HEK293 (cell line): ENCODE measurements around the gene SLAMF1.

Experiments
- CTCF ChIA-PET: fragments of 350-600 bp; formaldehyde crosslinking; extraction: SDS; loops from one replicate; lab custom pipeline; 2021; ENCODE audit warnings: antibody characterized with exemption; lab: Yijun Ruan, JAX
- POLR2A ChIA-PET: fragments of 300-600 bp; formaldehyde crosslinking; extraction: SDS; loops from one replicate; lab custom pipeline; 2020; ENCODE audit warnings: antibody characterized with exemption, inconsistent platforms; lab: Yijun Ruan, JAX
- H3K27ac ChIP-seq: fragments of 200-500 bp; sonication (Bioruptor generic); 2 replicates; pipeline ENCODE4 v1.5.1; 2014; ENCODE audit warnings: low read depth, low read length, control low read depth, inconsistent platforms; ENCODE audit errors: extremely low read depth
- H3K36me3 ChIP-seq, 2 experiments: fragments of 200-500 bp in 1 of 2; sonication (Bioruptor generic) in 1 of 2; 1 replicate in 1 of 2; 2 replicates in 1 of 2; pipeline ENCODE4 v1.5.1; 2014 to 2017; ENCODE audit warnings: inconsistent platforms in 2 of 2, low read length in 2 of 2; ENCODE audit not compliant: control insufficient read depth in 2 of 2, insufficient read depth in 1 of 2
- H3K4me1 ChIP-seq: fragments of 200-500 bp; sonication (Bioruptor generic); 2 replicates; pipeline ENCODE4 v1.5.1; 2014; ENCODE audit warnings: mild to moderate bottlenecking, low read length, inconsistent platforms; ENCODE audit not compliant: control insufficient read depth, insufficient read depth
- H3K4me3 ChIP-seq: 2 replicates; pipeline ENCODE4 v1.5.1; 2011; ENCODE audit warnings: low read depth, mild to moderate bottlenecking, control low read depth, low read length, moderate library complexity
- H3K9me3 ChIP-seq: fragments of 200-500 bp; sonication (Bioruptor generic); 2 replicates; pipeline ENCODE4 v1.5.1; 2014; ENCODE audit warnings: low read depth, low read length, inconsistent platforms; ENCODE audit not compliant: control insufficient read depth, insufficient read depth
- CTCF ChIP-seq: fragments of 450-650 bp; formaldehyde crosslinking; IDR thresholded peaks from 2 replicates; pipeline ENCODE4 v1.5.1; 2016; ENCODE audit warnings: missing biosample characterization, missing genetic modification characterization
- PATZ1 ChIP-seq: fragments of 450-650 bp; formaldehyde crosslinking; IDR thresholded peaks from 2 replicates; pipeline ENCODE4 v1.5.1; 2016; ENCODE audit warnings: missing biosample characterization, missing genetic modification characterization
- ZBTB17 ChIP-seq: fragments of 450-650 bp; formaldehyde crosslinking; IDR thresholded peaks from 2 replicates; pipeline ENCODE4 v1.5.1; 2016; ENCODE audit warnings: missing biosample characterization, missing genetic modification characterization
- ZBTB21 ChIP-seq: fragments of 450-650 bp; formaldehyde crosslinking; IDR thresholded peaks from 2 replicates; pipeline ENCODE4 v1.5.1; 2017; ENCODE audit warnings: missing biosample characterization, missing genetic modification characterization
- ZFP37 ChIP-seq: fragments of 450-650 bp; formaldehyde crosslinking; IDR thresholded peaks from 2 replicates; pipeline ENCODE4 v1.5.1; 2016; ENCODE audit warnings: missing biosample characterization, missing genetic modification characterization
- ZNF121 ChIP-seq: fragments of 450-650 bp; formaldehyde crosslinking; IDR thresholded peaks from 2 replicates; pipeline ENCODE4 v1.5.1; 2016; ENCODE audit warnings: missing biosample characterization, missing genetic modification characterization
- ZNF211 ChIP-seq: fragments of 450-650 bp; formaldehyde crosslinking; IDR thresholded peaks from 2 replicates; pipeline ENCODE4 v1.5.1; 2016; ENCODE audit warnings: low read depth, missing biosample characterization, missing genetic modification characterization
- ZNF274 ChIP-seq, 2 experiments: fragments of 200-500 bp in 1 of 2; fragments of 450-650 bp in 1 of 2; sonication (Bioruptor generic) in 1 of 2; formaldehyde crosslinking in 1 of 2; IDR thresholded peaks; 2 replicates each; pipeline versions ENCODE4 v1.5.1 to v1.6.1; 2014 to 2016; ENCODE audit warnings: borderline replicate concordance in 1 of 2, inconsistent platforms in 1 of 2, low read length in 1 of 2, missing biosample characterization in 1 of 2, missing genetic modification characterization in 1 of 2
- ZNF341 ChIP-seq: fragments of 450-650 bp; formaldehyde crosslinking; IDR thresholded peaks from 2 replicates; pipeline ENCODE4; 2016; ENCODE audit warnings: low read depth, missing biosample characterization, missing genetic modification characterization
- ZNF350 ChIP-seq: fragments of 450-650 bp; formaldehyde crosslinking; IDR thresholded peaks from 2 replicates; pipeline ENCODE4 v1.5.0; 2017; ENCODE audit warnings: missing biosample characterization, mild to moderate bottlenecking, missing genetic modification characterization
- ZNF366 ChIP-seq: fragments of 450-650 bp; formaldehyde crosslinking; conservative IDR thresholded peaks from 2 replicates; pipeline ENCODE4 v1.5.1; 2016; ENCODE audit warnings: missing biosample characterization, missing genetic modification characterization
- ZNF423 ChIP-seq: fragments of 450-650 bp; formaldehyde crosslinking; IDR thresholded peaks from 2 replicates; pipeline ENCODE4 v1.5.1; 2016; ENCODE audit warnings: missing biosample characterization, missing genetic modification characterization
- ZNF529 ChIP-seq: fragments of 450-650 bp; formaldehyde crosslinking; IDR thresholded peaks from 2 replicates; pipeline ENCODE4 v1.5.1; 2017; ENCODE audit warnings: missing genetic modification characterization, missing biosample characterization; ENCODE audit not compliant: insufficient replicate concordance
- ZNF549 ChIP-seq: fragments of 450-650 bp; IDR thresholded peaks from 2 replicates; pipeline ENCODE4 v1.5.1; 2018; ENCODE audit warnings: missing biosample characterization, missing genetic modification characterization, mild to moderate bottlenecking, inconsistent platforms, moderate library complexity
- ZNF560 ChIP-seq: fragments of 450-650 bp; formaldehyde crosslinking; IDR thresholded peaks from 2 replicates; pipeline ENCODE4 v1.5.1; 2017; ENCODE audit warnings: missing biosample characterization, missing genetic modification characterization, borderline replicate concordance
- ZNF660 ChIP-seq: fragments of 450-650 bp; IDR thresholded peaks from 2 replicates; pipeline ENCODE4 v1.5.1; 2018; ENCODE audit warnings: missing biosample characterization, mild to moderate bottlenecking, missing genetic modification characterization
- ZNF677 ChIP-seq: fragments of 450-650 bp; IDR thresholded peaks from 2 replicates; pipeline ENCODE4 v1.5.0; 2018; ENCODE audit warnings: missing biosample characterization, mild to moderate bottlenecking, missing genetic modification characterization, moderate library complexity
- ZNF785 ChIP-seq: fragments of 450-650 bp; formaldehyde crosslinking; IDR thresholded peaks from 2 replicates; pipeline ENCODE4 v1.5.1; 2016; ENCODE audit warnings: missing biosample characterization, missing genetic modification characterization
- ZNF830 ChIP-seq: fragments of 450-650 bp; IDR thresholded peaks from 2 replicates; pipeline ENCODE4 v1.5.0; 2018; ENCODE audit warnings: missing biosample characterization, missing genetic modification characterization, low read depth, mild to moderate bottlenecking, moderate library complexity
- ZSCAN5A ChIP-seq: fragments of 450-650 bp; formaldehyde crosslinking; IDR thresholded peaks from 2 replicates; pipeline ENCODE4 v1.5.1; 2016; ENCODE audit warnings: missing biosample characterization, missing genetic modification characterization

Gene SLAMF1

GRCh38 chr1:160597705-160598104 lies 49.1 kb downstream of the SLAMF1 start:
- no peak overlapping the region for H3K4me3 ChIP-seq
- H3K27ac ChIP-seq: no peak overlapping the region
- no peaks in the 10 kb centered on the region for H3K9me3 ChIP-seq
- no peaks in the 10 kb centered on the region for H3K4me1 ChIP-seq
- ChIA-PET CTCF (interaction anchor here (1.0 to 1.2 kb wide), 3 partner anchors 9 to 169 kb away, joined by 3 to 5 read pairs (median 3); no protein-coding TSS in a partner anchor), POLR2A (no interaction called here)
- H3K36me3 ChIP-seq: no peaks in the 10 kb centered on the region
- TF ChIP-seq ZNF785: no peak
- TF ChIP-seq ZNF341: no peak
- TF ChIP-seq ZNF366 (tag by site-specific recombination): no peak
- TF ChIP-seq ZBTB21 (tag by site-specific recombination): no peak
- TF ChIP-seq ZNF274 (IDR thresholded peaks at IDR 0.05; ENCODE audit: low read length): no peak
- no peak for TF ChIP-seq ZNF274 (tag by site-specific recombination; IDR thresholded peaks at IDR 0.05; ENCODE audit: borderline replicate concordance)
- no peak for TF ChIP-seq PATZ1 (tag by site-specific recombination)
- no peak for TF ChIP-seq ZFP37 (tag by site-specific recombination)
- TF ChIP-seq ZNF121 (tag by site-specific recombination): no peak
- TF ChIP-seq ZBTB17: no peak
- TF ChIP-seq ZNF677 (tag by site-specific recombination): no peak
- TF ChIP-seq ZNF423 (tag by site-specific recombination): no peak
- TF ChIP-seq ZNF350 (tag by site-specific recombination): no peak
- TF ChIP-seq ZNF830 (tag by site-specific recombination): no peak

- CTCF ChIA-PET: interaction anchor here (1.1 kb wide), 1 partner anchor 9 kb away, joined by 5 read pairs; no protein-coding TSS in a partner anchor
- POLR2A ChIA-PET: no interaction called here
- Histone ChIP-seq H3K36me3 (no peaks in the 10 kb centered on the region), H3K4me1 (no peaks in the 10 kb centered on the region), H3K27ac (no peak overlapping the region), H3K4me3 (no peak overlapping the region), H3K9me3 (no peaks in the 10 kb centered on the region)
- TF ChIP-seq ZNF529 (tag by site-specific recombination) (no peak), ZNF660 (tag by site-specific recombination) (no peak), ZNF549 (tag by site-specific recombination) (no peak), ZNF560 (tag by site-specific recombination) (no peak), ZNF211 (tag by site-specific recombination) (no peak), ZSCAN5A (tag by site-specific recombination) (no peak), CTCF (tag by site-specific recombination) (no peak)
Measured at GRCh38 chr1:160597051-160597450, 49.8 kb downstream of the SLAMF1 start.
